ENCODE measurements around the gene KCNG4. TPM values are rescaled to one million over a fixed set of nuclear protein-coding genes. Genes with fewer than 3 reads are reported as not detected.

KCNG4 gene
- total RNA-seq, 1 experiment from 2014 or later, result not detected

DNA sequence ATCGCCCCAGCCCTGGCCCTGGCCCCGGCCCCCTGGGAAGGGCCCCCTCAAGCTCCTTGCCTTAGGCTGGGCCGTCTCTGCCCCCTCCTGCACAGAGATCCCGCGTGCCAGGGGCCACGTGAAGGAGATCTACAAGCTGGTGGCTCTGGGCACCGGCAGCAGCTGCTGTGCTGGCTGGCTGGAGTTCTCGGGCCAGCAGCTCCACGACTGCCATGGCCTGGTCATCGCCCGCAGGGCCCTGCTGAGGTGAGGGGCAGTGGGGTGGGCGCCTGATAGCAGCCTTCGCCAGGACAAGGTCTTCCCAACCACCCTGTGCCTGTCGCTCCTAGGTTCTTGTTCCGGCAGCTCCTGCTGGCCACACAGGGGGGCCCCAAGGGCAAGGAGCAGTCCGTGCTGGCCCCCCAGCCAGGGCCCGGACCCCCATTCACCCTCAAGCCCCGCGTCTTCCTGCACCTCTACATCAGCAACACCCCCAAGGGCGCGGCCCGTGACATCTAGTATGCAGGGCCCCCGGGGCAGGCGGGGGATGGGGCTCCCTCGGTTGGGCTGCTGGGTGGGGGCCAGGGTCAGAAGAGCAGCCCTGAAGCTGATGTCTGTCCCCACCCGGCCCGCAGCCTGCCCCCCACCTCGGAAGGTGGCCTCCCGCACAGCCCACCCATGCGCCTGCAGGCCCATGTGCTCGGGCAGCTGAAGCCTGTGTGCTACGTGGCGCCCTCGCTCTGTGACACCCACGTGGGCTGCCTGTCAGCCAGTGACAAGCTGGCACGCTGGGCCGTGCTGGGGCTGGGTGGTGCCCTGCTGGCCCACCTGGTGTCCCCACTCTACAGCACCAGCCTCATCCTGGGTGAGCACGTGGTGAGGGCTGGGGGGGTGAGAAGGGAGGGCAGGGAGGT lies 44.4 kb downstream of the KCNG4 start:
- Histone ChIP-seq H3K4me1 (ENCODE audit: control insufficient read depth, insufficient read depth, low read length) (no peaks in the 10 kb centered on the region), H3K4me3 (ENCODE audit: low read depth in 2 of 2, low read length in 2 of 2) (no peak overlapping the region), H3K27ac (ENCODE audit: low read length) (no peak overlapping the region), H3K9me3 (ENCODE audit: control insufficient read depth, insufficient read depth, low read depth, low read length) (no peaks in the 10 kb centered on the region), H3K36me3 (ENCODE audit: control insufficient read depth, insufficient read depth, low read length) (no peaks in the 10 kb centered on the region), H3K27me3 (ENCODE audit: control insufficient read depth, insufficient read depth, low read length) (no peaks in the 10 kb centered on the region)
- DNase-seq (ENCODE audit: low read depth, low spot score), result no peak
- TF ChIP-seq POLR2AphosphoS5 (IDR thresholded peaks at IDR 0.05; ENCODE audit: low read depth, low read length) (no peak), CTCF (IDR thresholded peaks at IDR 0.05) (no peak), TCF7L2 (IDR thresholded peaks at IDR 0.05; ENCODE audit: low read depth, low read length) (no peak), SIN3A (IDR thresholded peaks at IDR 0.05; ENCODE audit: borderline replicate concordance, insufficient read depth, low read depth, low read length) (no peak)
- TF ChIP-seq, protein P1, sequence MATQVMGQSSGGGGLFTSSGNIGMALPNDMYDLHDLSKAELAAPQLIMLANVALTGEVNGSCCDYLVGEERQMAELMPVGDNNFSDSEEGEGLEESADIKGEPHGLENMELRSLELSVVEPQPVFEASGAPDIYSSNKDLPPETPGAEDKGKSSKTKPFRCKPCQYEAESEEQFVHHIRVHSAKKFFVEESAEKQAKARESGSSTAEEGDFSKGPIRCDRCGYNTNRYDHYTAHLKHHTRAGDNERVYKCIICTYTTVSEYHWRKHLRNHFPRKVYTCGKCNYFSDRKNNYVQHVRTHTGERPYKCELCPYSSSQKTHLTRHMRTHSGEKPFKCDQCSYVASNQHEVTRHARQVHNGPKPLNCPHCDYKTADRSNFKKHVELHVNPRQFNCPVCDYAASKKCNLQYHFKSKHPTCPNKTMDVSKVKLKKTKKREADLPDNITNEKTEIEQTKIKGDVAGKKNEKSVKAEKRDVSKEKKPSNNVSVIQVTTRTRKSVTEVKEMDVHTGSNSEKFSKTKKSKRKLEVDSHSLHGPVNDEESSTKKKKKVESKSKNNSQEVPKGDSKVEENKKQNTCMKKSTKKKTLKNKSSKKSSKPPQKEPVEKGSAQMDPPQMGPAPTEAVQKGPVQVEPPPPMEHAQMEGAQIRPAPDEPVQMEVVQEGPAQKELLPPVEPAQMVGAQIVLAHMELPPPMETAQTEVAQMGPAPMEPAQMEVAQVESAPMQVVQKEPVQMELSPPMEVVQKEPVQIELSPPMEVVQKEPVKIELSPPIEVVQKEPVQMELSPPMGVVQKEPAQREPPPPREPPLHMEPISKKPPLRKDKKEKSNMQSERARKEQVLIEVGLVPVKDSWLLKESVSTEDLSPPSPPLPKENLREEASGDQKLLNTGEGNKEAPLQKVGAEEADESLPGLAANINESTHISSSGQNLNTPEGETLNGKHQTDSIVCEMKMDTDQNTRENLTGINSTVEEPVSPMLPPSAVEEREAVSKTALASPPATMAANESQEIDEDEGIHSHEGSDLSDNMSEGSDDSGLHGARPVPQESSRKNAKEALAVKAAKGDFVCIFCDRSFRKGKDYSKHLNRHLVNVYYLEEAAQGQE (IDR thresholded peaks at IDR 0.05; ENCODE audit: insufficient read depth in 1 of 2, low read depth in 2 of 2, low read length in 1 of 2), result no peak
- in situ Hi-C loops (cut with HindIII; ENCODE audit: low pct_unique_long_range_greater_than_20kb, low sequenced_read_pairs) (no loop called here), intact Hi-C loops (cut with micrococcal nuclease; ENCODE audit: unreplicated experiment) (no loop called here)
- ChIA-PET CTCF (no interaction called here), POLR2A (no interaction called here)
- no peak for ATAC-seq
- no TSS peak for BruUV-seq (replicated peaks)

- no TSS peak for BruUV-seq (replicated peaks)
- intact Hi-C loops (cut with micrococcal nuclease; ENCODE audit: unreplicated experiment) (no loop called here), in situ Hi-C loops (cut with HindIII; ENCODE audit: low pct_unique_long_range_greater_than_20kb, low sequenced_read_pairs) (no loop called here)
- Histone ChIP-seq H3K4me3 (ENCODE audit: low read depth in 2 of 2, low read length in 2 of 2) (no peak overlapping the region), H3K4me1 (ENCODE audit: control insufficient read depth, insufficient read depth, low read length) (no peaks in the 10 kb centered on the region), H3K36me3 (ENCODE audit: control insufficient read depth, insufficient read depth, low read length) (no peaks in the 10 kb centered on the region), H3K27me3 (ENCODE audit: control insufficient read depth, insufficient read depth, low read length) (no peaks in the 10 kb centered on the region), H3K27ac (ENCODE audit: low read length) (no peak overlapping the region), H3K9me3 (ENCODE audit: control insufficient read depth, insufficient read depth, low read depth, low read length) (no peaks in the 10 kb centered on the region)
- ATAC-seq, result no peak; the same call in 1 of the 2 replicates
- ChIA-PET CTCF (no interaction called here), POLR2A (no interaction called here)
- no peak for DNase-seq (ENCODE audit: low read depth, low spot score)
- no peak for TF ChIP-seq CTCF (IDR thresholded peaks at IDR 0.05)
- no peak for TF ChIP-seq POLR2AphosphoS5 (IDR thresholded peaks at IDR 0.05; ENCODE audit: low read depth, low read length)
- TF ChIP-seq, protein P1 (IDR thresholded peaks at IDR 0.05; ENCODE audit: insufficient read depth in 1 of 2, low read depth in 2 of 2, low read length in 1 of 2), result no peak
- TF ChIP-seq SIN3A (IDR thresholded peaks at IDR 0.05; ENCODE audit: borderline replicate concordance, insufficient read depth, low read depth, low read length), result no peak
- TF ChIP-seq TCF7L2 (IDR thresholded peaks at IDR 0.05; ENCODE audit: low read depth, low read length), result no peak
These were observed 45.2 kb downstream of the KCNG4 start for GRCh38 chr16:84194470-84195200.
